IMR-90 (cell line): ENCODE measurements around the gene CAMKMT. TPM values are rescaled to one million over a fixed set of nuclear protein-coding genes. Genes with fewer than 3 reads are reported as not detected.

ENCODE experiments used
- ATAC-seq: fragments of 200-7000 bp; cut with Tn5 transposase; 2 replicates; pipeline ENCODE4 v1.9.1; 2020; ENCODE audit warnings: low read depth, mild to moderate bottlenecking, moderate library complexity
- BruUV-seq: library from RNA; stranded (reverse); fragments of 400-500 nt; replicated peaks from 2 replicates; lab custom pipeline; 2021; lab: Mats Ljungman, UMichigan
- CTCF ChIA-PET: fragments of 300-600 bp; formaldehyde crosslinking; extraction: SDS; loops from one replicate; lab custom pipeline; 2021; ENCODE audit warnings: antibody characterized with exemption; lab: Yijun Ruan, JAX
- POLR2A ChIA-PET: fragments of 300-600 bp; sonication (Branson Sonifier 250); formaldehyde crosslinking; loops from one replicate; lab custom pipeline; 2022; ENCODE audit warnings: antibody characterized with exemption; ENCODE audit not compliant: unreplicated experiment; lab: Charles Lee
- DNase-seq: peaks from one replicate; pipeline ENCODE4 v3.0.0; 2013
- H2AFZ ChIP-seq: replicated peaks from 2 replicates; pipeline ENCODE3; 2013; ENCODE audit warnings: low read length, mild to moderate bottlenecking; ENCODE audit not compliant: poor library complexity
- H2AK5ac ChIP-seq: 2 replicates; pipeline ENCODE4 v1.6.1; 2013; ENCODE audit warnings: low read depth, low read length, inconsistent platforms
- H2AK9ac ChIP-seq: replicated peaks from 2 replicates; pipeline ENCODE3; 2013; ENCODE audit warnings: mild to moderate bottlenecking, low read depth, low read length, moderate library complexity; ENCODE audit not compliant: poor library complexity
- H2BK120ac ChIP-seq: 2 replicates; pipeline ENCODE4 v1.6.1; 2013; ENCODE audit warnings: low read depth, low read length, inconsistent platforms
- H2BK15ac ChIP-seq: 3 replicates; pipeline ENCODE4 v1.6.1; 2013; ENCODE audit warnings: low read depth, low read length, inconsistent platforms
- H2BK20ac ChIP-seq: 2 replicates; pipeline ENCODE4 v1.6.1; 2013; ENCODE audit warnings: low read depth, mild to moderate bottlenecking, inconsistent platforms, low read length, moderate library complexity
- H2BK5ac ChIP-seq: 2 replicates; pipeline ENCODE4 v1.6.1; 2013; ENCODE audit warnings: mild to moderate bottlenecking, low read depth, low read length, inconsistent platforms; ENCODE audit not compliant: poor library complexity, severe bottlenecking
- H3K14ac ChIP-seq: replicated peaks from 2 replicates; pipeline ENCODE4 v1.6.1; 2013; ENCODE audit warnings: low read depth, low read length, inconsistent platforms
- H3K18ac ChIP-seq: 2 replicates; pipeline ENCODE4 v1.6.1; 2013; ENCODE audit warnings: low read depth, low read length, control low read depth
- H3K23ac ChIP-seq: 2 replicates; pipeline ENCODE4 v1.6.1; 2013; ENCODE audit warnings: low read depth, low read length, inconsistent platforms
- H3K27ac ChIP-seq: 2 replicates; pipeline ENCODE4 v1.5.1; 2013; ENCODE audit warnings: mild to moderate bottlenecking, control low read depth, low read length; ENCODE audit not compliant: insufficient read depth
- H3K27me3 ChIP-seq: 2 replicates; pipeline ENCODE4 v1.6.1; 2013; ENCODE audit warnings: low read length; ENCODE audit not compliant: control insufficient read depth, insufficient read depth
- H3K36me3 ChIP-seq: 2 replicates; pipeline ENCODE4 v1.6.1; 2013; ENCODE audit warnings: low read length, mixed read lengths; ENCODE audit not compliant: control insufficient read depth, insufficient read depth
- H3K4ac ChIP-seq: 2 replicates; pipeline ENCODE4 v1.6.1; 2013; ENCODE audit warnings: low read depth, low read length, inconsistent platforms
- H3K4me1 ChIP-seq: 2 replicates; pipeline ENCODE4 v1.6.1; 2013; ENCODE audit warnings: low read length, mixed read lengths; ENCODE audit not compliant: control insufficient read depth, insufficient read depth
- H3K4me2 ChIP-seq: 2 replicates; pipeline ENCODE4 v1.6.1; 2013; ENCODE audit warnings: low read depth, mild to moderate bottlenecking, control low read depth, low read length, moderate library complexity
- H3K4me3 ChIP-seq: 2 replicates; pipeline ENCODE4 v1.5.1; 2013; ENCODE audit warnings: low read depth, mild to moderate bottlenecking, control low read depth, low read length, moderate library complexity; ENCODE audit not compliant: insufficient read depth
- H3K56ac ChIP-seq: 2 replicates; pipeline ENCODE4 v1.6.1; 2013; ENCODE audit warnings: low read length, inconsistent platforms; ENCODE audit not compliant: insufficient read depth; ENCODE audit errors: extremely low read depth
- H3K79me1 ChIP-seq, 2 experiments: 2 replicates each; pipeline ENCODE4 v1.6.1; 2013; ENCODE audit warnings: low read length in 2 of 2, inconsistent platforms in 1 of 2, low read depth in 1 of 2
- H3K9ac ChIP-seq: 2 replicates; pipeline ENCODE4 v1.6.1; 2013; ENCODE audit warnings: low read depth, low read length, control low read depth
- H3K9me1 ChIP-seq: 2 replicates; pipeline ENCODE4 v1.6.1; 2013; ENCODE audit warnings: low read length, inconsistent platforms; ENCODE audit not compliant: insufficient read depth
- H3K9me3 ChIP-seq: 2 replicates; pipeline ENCODE4 v1.6.1; 2013; ENCODE audit warnings: low read length; ENCODE audit not compliant: control insufficient read depth, insufficient read depth
- H4K20me1 ChIP-seq: 2 replicates; pipeline ENCODE4 v1.6.1; 2013; ENCODE audit warnings: low read length, inconsistent platforms; ENCODE audit not compliant: insufficient read depth
- H4K5ac ChIP-seq: 2 replicates; pipeline ENCODE4 v1.6.1; 2013; ENCODE audit warnings: mild to moderate bottlenecking, low read depth, low read length, control low read depth
- H4K8ac ChIP-seq, 2 experiments: 2 replicates each; pipeline ENCODE4 v1.6.1; 2013; ENCODE audit warnings: low read depth in 2 of 2, low read length in 2 of 2, control low read depth in 1 of 2, inconsistent platforms in 1 of 2
- H4K91ac ChIP-seq: 2 replicates; pipeline ENCODE4 v1.6.1; 2013; ENCODE audit warnings: low read depth, low read length, inconsistent platforms; ENCODE audit not compliant: insufficient read depth
- MAFK ChIP-seq: IDR thresholded peaks from 2 replicates; pipeline ENCODE4 v1.6.1; 2012; ENCODE audit warnings: low read depth, low read length, improper control_type of control experiment
- NFE2L2 ChIP-seq: fragments of 150-350 bp; IDR thresholded peaks from 2 replicates; pipeline ENCODE4 v1.6.1; 2016; ENCODE audit warnings: low read depth, mild to moderate bottlenecking, low read length
- WGBS, 2 experiments: methylation state at CpG; one replicate each; pipeline versions ENCODE4 v1.1.5 to v1.1.7; 2013; ENCODE audit warnings: missing lambda C conversion rate in 2 of 2; ENCODE audit not compliant: insufficient read length in 1 of 2; ENCODE audit errors: extremely low coverage in 2 of 2; 5-methylcytosine and 5-hydroxymethylcytosine counted together
- dilution Hi-C: fragments of 300-500 bp; cut with HindIII; formaldehyde crosslinking; loops from one replicate; pipeline ENCODE4 v1.14.3; 2018; ENCODE audit warnings: low sequenced_read_pairs; ENCODE audit not compliant: unreplicated experiment
- in situ Hi-C: fragments of 300-500 bp; cut with MboI; formaldehyde crosslinking; loops from 3 replicates; pipeline ENCODE4 v1.14.3; 2019; ENCODE audit warnings: low sequenced_read_pairs, inconsistent platforms, mixed read lengths
- intact Hi-C: fragments of 100-400 bp; cut with micrococcal nuclease; formaldehyde crosslinking; loops from 2 replicates; pipeline ENCODE4 v1.10.0; 2022
- polyA plus RNA-seq, 3 experiments: library from polyadenylated mRNA; depleted of rRNA; stranded (reverse); fragments of >200 nt; gene quantifications; 2 replicates each; pipeline ENCODE4 v1.2.3, GENCODE V29; 2012; ENCODE audit warnings: low replicate concordance in 1 of 3
- total RNA-seq: library from RNA; depleted of rRNA; stranded (reverse); fragments of >200 nt; gene quantifications from 2 replicates; pipeline ENCODE4 v1.2.3, GENCODE V29; 2012

The CAMKMT gene
- total and polyA plus RNA-seq, 2 of the 4 experiments (the other 2 are of a cell fraction) = 4.4 to 6.8 TPM

DNA sequence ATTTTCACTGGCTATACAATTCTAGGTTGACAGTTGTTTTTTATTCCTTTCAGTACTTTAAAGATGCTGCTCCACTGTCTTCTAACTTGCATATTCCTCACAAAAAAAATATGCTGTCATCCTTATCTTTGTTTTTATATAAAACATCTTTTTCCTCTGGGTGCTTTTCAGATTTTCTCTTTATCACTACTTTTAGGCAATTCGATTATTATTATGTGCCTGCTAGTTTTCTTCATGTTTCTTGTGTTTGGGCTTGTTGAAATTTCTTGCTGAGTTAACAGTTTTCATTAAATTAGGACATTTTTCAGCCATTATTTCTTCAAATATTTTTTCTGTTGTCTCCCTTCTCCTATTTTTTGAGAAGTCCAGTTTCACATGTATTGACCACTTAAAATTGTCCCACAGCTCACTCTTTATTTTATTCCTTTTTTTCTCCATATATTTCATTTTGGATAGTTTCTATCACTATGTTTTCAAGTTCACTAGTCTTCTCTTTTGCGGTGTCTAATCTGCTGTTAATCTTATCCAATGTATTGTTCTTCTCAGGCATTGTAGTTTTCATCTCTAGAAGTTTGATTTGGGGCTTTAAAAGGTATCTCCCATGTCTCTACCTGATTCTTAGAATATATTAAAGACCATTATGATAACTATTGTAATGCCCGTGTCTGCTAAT lies 374.7 kb downstream of the CAMKMT start:
- no peak for ATAC-seq
- Histone ChIP-seq H2BK120ac (no peak overlapping the region), H2AK9ac (no peak overlapping the region), H3K18ac (no peak overlapping the region), H4K8ac (no peak overlapping the region), H3K23ac (no peak overlapping the region), H3K9me1 (no peaks in the 10 kb centered on the region), H4K91ac (no peak overlapping the region), H4K5ac (no peak overlapping the region), H3K9me3 (0 out of 2 replicates have a peak, but pooled peaks cover 4% of the 10 kb centered on the region), H3K4me1 (no peaks in the 10 kb centered on the region), H3K4me3 (no peak overlapping the region), H2BK5ac (no peak overlapping the region), H3K27ac (no peak overlapping the region), H3K4ac (no peak overlapping the region), H3K79me1 (no peaks in the 10 kb centered on the region), H3K56ac (no peak overlapping the region), H2BK15ac (no peak overlapping the region), H4K20me1 (no peaks in the 10 kb centered on the region), H2AFZ (no peak overlapping the region), H2BK20ac (no peak overlapping the region), H3K14ac (no peak overlapping the region), H3K27me3 (no peaks in the 10 kb centered on the region), H3K36me3 (no peaks in the 10 kb centered on the region), H2AK5ac (no peak overlapping the region), H3K9ac (no peak overlapping the region), H3K4me2 (no peak overlapping the region)
- POLR2A ChIA-PET = no interaction called here
- intact Hi-C loops = no loop called here
- CTCF ChIA-PET = no interaction called here
- dilution Hi-C loops = no loop called here
- no peak for DNase-seq
- WGBS, 2 experiments = no CpG with 5 or more reads among the region's 3 CpGs
- no TSS peak for BruUV-seq
- in situ Hi-C loops = no loop called here
- TF ChIP-seq MAFK (peak; percentile 83), NFE2L2 (no peak)
